ENCODE results near the gene TNFRSF18. TPM values are rescaled to one million over a fixed set of nuclear protein-coding genes. Genes with fewer than 3 reads are reported as not detected.

The TNFRSF18 gene
- polyA plus RNA-seq, 4 donors, result 0.26 to 0.72 (median 0.51) TPM

GRCh38 chr1:1213345-1214265, 7.2 kb upstream of the TNFRSF18 start, which contains the start of gene TNFRSF4:
Gene TNFRSF4, minus strand, starts transcription at chr1:1214153. Its CDS starts 26 bp downstream, at chr1:1214127.
- DNase-seq (ENCODE audit: low read depth in 4 of 4, low spot score in 3 of 4), result no peak

GRCh38 chr1:1212780-1213344, 6.5 kb upstream of the TNFRSF18 start:
- no peak for DNase-seq (ENCODE audit: low read depth in 4 of 4, low spot score in 3 of 4)

- DNase-seq (ENCODE audit: low read depth in 4 of 4, low spot score in 3 of 4), result no peak
Measured at GRCh38 chr1:1211541-1212441, 5.4 kb upstream of the TNFRSF18 start.

DNA sequence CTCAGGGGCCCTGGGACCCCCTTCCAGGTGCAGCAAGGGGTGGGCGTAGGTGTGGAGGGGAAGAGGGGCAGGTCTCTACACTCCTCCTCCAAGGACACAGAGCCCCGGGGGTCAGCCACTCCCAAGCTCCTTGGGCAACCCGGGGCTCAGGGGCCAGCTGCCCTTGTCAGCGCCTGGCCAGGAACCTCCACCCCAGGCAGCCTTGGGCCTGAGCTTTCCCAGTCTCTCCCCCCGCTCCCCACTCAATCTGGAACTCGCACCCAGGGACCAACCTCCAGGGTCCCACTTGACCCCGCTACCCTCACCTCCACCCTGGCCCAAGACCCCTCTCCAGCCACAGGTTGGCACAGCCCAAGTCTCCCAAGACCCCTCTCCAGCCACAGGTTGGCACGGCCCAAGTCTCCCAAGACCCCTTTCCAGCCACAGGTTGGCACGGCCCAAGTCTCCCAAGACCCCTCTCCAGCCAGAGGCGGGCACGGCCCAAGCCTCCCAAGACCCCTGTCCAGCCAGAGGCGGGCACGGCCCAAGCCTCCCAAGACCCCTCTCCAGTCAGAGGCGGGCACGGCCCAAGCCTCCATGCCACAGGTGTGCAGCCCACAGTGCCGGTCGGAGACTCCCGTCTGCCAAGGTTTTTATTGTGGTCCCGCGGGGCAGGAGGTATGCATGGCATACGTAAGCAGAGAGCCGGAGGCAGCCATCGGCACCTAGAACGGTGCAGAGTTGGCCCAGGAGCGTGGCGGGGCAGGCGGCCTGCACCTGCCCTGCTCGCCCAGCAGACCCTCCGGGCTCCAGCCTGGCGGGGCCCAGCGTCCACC, 4.5 kb upstream of the TNFRSF18 start:
- no peak for DNase-seq (ENCODE audit: low read depth in 4 of 4, low spot score in 3 of 4)

- no peak for DNase-seq (ENCODE audit: low read depth in 4 of 4, low spot score in 3 of 4)
Measured at GRCh38 chr1:1208713-1209433, 2.5 kb upstream of the TNFRSF18 start.

DNA sequence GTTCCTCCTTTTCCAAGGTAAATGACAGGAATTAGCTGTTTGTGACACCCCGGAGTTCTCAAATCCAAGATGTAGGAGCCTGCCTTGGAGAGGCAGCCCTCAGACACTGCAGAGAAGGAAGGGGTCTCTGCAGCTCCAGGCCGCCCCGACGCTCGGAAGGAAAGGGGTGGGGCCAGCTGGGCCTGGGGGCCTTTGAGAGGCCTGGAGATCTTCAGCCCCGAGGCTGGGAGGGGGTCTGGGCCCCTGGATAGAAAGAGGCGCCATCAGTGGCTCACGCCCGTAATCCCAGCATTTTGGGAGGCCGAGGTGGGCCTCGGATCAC, 1.1 kb upstream of the TNFRSF18 start:
- DNase-seq (ENCODE audit: low read depth in 4 of 4, low spot score in 3 of 4), result no peak

- no peak for DNase-seq (ENCODE audit: low read depth in 4 of 4, low spot score in 3 of 4)
Measured at GRCh38 chr1:1206966-1207531, 657 bp upstream of the TNFRSF18 start.

DNA sequence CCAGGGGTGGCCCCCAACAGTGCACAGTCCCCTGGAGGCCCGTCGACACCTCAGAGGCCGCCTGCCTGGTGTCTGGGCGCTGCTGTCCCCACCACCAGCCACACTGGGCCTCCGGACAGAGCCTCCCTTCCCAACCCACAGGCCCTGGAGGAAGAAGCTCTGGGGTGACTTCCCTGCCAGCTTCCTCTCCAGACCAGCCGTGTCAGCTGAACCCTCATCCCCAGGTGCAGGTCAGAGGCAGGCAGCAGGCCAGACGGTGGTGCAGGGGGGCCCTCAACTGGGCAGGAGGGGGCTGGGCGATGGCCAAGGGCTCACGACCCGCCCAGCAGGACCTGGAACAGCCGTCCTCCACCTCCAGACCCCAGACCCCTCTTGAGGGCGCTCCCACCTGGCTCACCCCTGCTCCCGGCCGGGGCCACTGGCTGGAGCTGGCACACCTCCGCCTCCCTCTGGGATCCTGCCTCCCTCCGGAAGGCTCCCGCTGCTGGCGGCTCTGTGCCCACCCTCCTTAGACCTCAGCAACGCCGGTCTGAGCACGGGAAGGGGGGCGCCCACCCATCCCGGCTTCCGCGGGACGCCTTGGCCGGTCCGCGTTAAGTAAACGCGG, 520 bp downstream of the TNFRSF18 start:
- no peak for DNase-seq (ENCODE audit: low read depth in 4 of 4, low spot score in 3 of 4)

DNA sequence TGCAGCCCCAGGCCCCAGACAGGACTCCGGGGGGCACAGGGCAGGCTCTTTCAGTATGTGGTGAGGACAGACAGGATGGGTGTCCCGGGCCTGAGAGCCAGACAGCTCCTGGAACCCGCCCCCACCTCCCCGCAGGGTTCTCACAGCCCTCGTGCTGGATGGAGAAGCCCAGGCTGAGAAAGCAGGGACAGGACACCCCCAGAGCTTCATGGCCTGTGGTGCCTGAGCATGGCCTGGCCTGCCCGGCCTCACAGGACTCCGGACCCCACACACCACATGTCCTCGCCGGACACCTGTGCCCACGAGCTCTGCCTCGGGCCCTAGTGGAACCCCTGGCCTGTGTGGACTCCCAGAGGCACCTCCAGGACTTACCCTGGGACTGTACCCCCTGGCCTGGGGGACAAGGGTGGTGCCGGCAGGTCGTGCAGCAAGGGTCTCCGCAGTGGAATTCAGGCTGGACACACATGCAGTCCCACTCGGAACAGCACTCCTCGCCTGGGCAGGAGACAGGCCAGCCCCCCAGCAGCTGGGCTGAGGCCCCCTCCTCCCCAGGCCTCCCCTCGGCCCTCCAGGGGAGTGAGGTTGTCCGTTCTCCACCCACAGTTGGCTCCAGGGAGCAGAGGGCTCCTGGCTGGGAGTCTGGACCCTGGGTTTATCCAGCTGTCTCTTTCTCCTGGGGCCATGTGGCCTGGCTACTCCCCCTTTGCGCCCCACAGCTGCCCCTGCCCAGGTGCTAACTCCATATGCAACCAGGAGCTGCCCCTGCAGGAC, 1.2 kb downstream of the TNFRSF18 start:
- DNase-seq (ENCODE audit: low read depth in 4 of 4, low spot score in 3 of 4), result no peak

GRCh38 chr1:1204425-1204920, 1.9 kb downstream of the TNFRSF18 start:
- no peak for DNase-seq (ENCODE audit: low read depth in 4 of 4, low spot score in 3 of 4)

DNA sequence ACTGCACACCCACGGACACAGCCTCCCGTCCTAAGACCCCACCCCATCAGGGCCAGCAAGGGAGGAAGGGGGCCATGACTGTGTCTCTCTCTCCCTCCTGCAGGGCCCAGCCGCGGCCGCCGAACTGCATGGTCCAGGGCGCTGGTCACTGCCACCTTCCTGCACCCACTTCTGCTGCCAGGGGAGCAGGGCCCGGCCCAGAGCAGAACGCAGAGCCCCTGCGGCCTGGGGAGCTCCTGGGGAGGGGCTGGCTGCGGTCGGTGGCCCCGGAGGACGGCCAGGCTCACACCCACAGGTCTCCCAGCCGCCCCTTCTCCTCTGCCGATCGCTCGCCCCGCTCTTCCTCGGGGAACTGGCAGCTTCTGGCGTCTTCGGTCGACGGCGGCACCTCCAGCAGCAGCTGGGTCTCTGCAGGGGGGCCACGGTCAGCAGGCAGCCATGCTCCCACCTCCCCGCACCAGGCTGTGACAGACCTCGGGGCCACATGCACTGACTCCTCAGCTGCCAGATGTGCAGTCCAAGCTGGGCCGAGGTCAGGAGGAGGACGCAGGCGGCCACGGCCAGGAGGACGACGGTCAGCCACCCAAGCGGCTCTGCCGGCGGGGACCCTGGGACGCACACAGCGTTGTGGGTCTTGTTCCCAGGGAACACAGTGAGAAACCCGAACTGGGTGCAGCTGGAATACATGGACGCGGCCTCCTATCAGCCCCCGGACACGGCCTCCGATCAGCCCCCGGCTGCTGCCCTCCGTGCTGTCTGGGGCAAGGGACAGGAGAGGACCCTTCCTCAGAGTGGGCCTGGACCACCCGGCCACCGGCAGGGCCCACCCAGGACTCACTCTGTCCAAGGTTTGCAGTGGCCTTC, 2.6 kb downstream of the TNFRSF18 start:
- DNase-seq (ENCODE audit: low read depth in 4 of 4, low spot score in 3 of 4), result no peak

DNA sequence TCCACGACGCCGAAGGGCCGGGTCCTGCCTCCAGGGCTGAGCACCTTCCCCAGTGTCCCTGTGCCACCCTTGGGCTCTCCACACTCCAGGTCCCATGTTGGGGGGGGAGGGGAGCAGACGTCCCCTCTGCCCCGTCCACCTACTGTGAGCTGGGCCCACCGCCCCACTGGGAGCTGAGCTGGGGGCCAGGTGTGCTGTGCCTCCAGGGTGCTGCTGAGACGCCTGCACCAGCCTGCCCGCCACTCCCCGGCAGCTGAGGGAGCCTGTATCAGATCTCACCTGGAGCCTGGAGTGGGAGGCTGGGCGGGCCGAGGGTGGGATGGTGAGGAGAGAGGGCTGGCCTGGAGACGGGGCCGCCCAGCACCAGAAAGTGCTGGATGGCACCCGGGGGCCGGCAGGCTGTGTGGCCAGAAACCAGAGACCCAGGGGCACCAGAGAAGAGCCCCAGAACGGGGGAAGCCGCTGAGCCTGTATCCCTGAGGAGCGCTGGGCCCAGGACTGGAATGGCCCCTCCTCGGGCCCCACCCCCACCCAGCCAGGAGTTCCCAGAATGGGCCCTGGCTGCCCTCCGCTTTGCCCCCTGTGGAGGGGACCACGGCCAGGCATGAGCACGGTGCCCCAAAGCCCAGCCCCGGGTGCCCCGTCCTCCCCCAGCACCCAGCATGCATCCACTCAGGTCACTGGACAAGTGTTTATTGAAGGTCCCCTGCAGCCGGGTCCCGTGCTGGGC, 3.4 kb downstream of the TNFRSF18 start:
- DNase-seq (ENCODE audit: low read depth in 4 of 4, low spot score in 3 of 4), result no peak

DNA sequence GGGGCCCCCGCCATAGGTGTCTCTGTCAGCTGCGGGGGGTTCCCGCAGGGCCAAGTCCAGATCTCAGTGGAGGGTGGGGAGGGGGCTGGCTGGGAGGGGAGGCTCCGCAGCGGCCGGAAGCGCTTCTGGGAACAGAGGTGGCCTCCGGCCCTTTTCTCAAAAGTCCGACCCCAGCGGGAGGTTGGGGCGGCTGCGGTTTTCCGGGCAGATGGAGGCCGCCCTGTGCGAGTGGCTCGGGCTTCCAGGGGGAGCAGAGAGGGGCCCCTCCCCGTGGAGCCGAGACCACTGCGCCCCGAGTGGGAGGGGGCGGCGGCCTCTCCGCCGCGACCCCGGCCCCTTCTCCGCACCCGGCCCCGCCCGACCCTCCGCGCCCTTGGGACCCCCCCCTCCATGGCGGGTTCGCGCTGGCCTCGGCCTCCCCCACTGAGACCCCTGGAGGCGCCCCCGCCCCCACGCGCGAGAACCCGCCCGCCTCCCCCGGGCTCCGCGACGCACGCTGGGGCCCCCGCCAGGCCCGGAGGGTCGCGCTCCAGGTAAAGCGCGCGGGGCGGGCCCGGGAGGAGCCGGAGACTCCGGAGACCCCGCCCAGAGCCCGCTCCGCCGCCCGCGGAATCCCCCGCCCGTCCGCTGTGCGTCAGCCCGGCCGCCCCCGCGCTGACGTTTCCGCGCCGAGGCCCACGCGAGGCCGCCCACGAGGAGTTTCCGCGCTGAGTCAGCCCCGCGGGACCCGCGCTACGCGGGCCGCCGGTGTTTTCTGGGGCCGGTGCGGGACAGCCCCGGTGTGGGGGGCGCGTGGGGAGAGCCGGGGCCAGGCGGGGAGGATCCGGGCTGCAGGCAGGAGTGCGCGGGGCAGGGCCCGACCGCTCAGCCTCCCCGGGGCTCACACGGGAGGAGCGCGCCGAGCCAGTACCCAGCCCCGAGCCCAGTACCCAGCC, 5.2 kb downstream of the TNFRSF18 start:
- DNase-seq (ENCODE audit: low read depth in 4 of 4, low spot score in 3 of 4), result no peak

DNA sequence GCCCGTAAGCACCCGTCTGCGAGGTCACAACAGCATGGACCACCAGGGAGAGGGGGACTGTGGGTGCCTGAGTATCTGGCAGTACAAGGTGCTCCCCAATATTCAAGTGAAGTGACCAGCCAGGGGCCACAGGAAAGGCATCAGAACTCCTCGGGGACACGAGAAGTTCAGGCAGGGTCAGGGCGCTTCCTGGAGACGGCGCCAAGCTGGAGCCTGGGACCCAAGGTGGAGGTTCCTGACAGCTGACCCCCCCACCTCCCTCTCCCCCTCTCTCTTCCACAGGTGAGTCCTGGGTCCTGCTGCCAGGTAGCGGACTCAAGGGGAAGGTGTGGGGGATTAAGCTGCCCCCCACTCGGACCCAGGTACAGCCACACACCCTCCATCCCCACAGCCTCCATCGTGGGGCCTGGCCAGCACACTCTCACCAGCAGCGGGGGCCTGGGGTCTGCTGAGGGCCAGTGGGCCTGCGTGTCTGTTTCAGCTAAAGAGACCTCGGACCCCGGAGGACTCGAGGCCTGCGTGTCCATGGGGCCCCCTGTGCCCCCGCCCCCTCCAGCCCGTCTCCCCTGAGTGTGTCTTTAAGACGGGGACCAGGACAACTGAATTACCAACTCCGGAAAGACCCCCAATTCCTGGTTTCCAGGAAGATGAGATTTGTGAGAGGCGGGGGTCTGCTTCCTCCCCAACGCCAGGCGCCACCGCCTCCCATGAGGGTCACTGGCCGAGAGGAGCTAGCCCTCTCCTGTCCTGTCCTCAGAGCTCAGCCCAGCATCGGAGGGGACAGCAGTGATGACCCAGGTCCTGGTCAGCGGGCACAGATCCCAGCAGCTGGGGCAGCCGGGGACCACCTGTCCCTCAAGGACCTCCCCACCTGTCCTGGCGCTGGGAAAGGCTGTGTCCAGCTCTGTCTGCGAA, 6.2 kb downstream of the TNFRSF18 start:
- no peak for DNase-seq (ENCODE audit: low read depth in 4 of 4, low spot score in 3 of 4)

All from left renal pelvis (tissue), 4 donors.